Amniotic epithelial cell (primary cell): ENCODE measurements around the gene DPEP1.
"Not testable (repeated sequence)": the region's sequence is repeated elsewhere in the genome, so short reads cannot be mapped to it uniquely, and the experiment has no call there.

Experiments used
- DNase-seq: peaks from one replicate; pipeline ENCODE4 v3.0.0-alpha.2; 2010; ENCODE audit warnings: low read depth

The DPEP1 gene

DNA sequence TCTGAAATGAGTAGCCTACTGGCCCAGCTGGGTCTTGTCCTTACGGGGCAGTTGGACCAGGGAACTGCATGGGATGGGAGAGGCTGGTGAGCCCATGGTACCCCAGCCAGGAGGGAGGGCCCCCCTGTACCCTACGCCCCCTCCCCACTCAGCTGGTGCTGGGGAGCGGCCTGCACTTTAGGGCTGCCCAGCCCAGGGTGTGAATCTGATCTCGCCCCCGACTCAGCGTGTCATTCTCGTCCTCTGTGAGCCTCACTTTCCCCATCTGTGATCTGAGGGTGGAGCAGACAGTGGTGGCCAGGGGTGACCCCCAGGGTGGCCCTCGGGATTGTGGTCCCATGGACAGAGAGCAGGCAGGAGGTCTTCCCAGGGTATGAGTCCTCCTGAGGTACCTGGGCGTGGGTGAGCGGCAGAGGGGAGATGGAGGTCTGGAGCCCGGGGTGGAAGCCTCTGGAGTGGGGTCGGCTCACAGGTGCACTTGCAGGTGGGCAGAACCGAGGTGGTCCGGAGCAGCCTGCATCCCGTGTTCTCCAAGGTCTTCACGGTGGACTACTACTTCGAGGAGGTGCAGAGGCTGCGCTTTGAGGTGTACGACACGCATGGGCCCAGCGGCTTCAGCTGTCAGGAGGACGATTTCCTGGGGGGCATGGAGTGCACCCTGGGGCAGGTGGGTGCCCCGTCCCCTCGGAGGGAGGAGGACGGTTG is 36.2 kb upstream of the DPEP1 start:
- DNase-seq = no peak

DNA sequence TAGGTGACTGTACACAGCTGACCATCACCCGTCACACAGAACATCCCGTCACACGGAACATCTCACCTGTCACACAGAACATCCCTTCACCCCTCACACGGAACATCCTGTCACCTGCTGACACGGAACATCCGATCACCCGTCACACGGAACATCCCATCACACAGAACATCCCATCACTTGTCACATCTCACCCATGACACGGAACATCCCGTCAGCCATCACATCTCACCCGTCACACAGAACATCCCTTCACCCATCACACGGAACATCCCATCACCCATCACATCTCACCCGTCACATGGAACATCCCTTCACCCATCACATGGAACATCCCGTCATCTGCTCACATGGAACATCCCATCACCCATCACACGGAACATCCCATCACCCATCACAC is 34.1 kb upstream of the DPEP1 start:
- no peak for DNase-seq

DNA sequence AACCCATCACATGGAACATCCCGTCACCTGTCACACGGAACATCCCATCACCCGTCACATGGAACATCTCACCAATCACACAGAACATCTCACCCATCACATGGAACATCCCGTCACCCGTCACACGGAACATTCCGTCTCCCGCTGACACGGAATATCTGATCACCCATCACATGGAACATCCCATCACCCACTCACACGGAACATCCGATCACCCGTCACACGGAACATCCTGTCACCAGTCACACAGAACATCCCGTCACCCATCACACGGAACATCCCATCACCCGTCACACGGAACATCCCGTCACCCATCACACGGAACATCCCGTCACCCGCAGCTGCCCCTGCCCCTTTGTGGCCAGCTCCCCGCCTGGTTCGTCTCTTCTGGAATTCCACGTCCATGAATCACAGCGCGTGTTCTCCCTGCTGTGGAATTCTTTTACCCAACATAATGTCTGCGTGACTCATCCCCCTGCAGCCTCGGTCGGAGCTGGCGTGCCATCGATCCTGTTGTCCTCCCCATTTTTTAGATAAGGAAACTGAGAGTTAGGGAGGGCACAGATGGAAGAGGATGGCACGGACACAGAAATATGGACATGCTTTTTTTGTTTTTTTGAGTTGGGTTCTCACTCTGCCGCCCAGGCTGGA is 32.3 kb upstream of the DPEP1 start:
- peak; percentile 98 for DNase-seq

DNA sequence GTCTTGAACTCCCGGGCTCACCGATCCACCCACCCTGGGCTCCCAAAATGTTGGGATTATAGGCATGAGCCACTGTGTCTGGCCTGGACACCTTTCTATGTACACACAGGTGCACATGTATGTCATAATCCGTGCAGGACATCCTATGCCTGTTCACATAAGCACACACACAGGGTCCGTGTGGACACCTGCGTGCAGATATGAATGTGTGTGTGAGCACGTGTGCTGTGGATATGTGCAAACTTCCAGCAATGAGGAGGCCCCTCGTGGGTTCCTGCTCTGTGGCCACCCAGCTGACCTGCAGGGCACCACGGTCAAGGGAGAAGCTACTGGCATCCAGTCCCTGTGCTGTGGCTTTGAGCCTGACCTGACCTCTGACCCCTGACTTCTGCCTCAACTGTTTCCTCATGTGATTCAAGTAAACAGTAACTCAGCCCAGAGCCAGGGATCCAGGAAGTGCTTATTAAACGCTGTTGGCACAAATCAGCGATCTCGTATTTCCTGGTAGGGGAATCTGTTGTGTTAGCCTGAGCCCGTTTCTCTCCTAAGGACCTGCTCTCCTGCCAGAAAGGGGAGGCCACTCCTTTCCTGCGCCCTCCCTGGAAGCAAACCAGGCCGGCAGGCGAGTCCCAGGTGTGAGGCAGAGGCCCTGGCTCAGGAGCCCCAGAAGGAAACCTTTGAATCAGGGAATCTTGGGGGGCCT is 31.4 kb upstream of the DPEP1 start:
- peak; percentile 66 for DNase-seq

DNA sequence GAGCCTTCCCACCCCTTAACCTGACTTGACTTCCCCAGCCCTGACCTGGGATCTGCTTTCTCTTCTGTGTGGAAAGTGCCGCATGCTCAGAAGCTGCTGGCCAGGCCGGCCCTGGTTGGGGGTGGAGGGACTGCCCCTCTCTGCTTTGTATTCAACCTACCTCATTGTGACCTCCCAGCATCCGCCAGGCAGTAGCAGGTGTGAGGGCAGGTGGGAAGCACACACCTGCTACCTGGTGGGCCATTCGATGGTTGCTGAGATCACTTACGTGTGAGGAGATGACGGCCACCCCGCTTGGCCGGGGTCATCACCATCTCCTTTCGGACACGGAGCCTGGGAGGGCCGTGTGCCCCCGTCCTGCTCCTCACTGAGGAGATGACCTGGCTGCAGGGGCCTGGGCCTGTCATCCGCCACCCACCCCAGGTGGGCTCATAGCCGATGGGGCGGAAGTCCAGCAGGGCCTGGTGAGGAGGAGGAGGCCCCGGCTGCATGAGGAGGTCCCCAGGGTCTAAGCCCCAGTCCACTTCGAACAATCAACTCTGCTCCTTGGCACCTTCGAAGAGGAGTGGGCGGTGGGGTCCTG is 30.7 kb upstream of the DPEP1 start:
- DNase-seq = no peak

DNA sequence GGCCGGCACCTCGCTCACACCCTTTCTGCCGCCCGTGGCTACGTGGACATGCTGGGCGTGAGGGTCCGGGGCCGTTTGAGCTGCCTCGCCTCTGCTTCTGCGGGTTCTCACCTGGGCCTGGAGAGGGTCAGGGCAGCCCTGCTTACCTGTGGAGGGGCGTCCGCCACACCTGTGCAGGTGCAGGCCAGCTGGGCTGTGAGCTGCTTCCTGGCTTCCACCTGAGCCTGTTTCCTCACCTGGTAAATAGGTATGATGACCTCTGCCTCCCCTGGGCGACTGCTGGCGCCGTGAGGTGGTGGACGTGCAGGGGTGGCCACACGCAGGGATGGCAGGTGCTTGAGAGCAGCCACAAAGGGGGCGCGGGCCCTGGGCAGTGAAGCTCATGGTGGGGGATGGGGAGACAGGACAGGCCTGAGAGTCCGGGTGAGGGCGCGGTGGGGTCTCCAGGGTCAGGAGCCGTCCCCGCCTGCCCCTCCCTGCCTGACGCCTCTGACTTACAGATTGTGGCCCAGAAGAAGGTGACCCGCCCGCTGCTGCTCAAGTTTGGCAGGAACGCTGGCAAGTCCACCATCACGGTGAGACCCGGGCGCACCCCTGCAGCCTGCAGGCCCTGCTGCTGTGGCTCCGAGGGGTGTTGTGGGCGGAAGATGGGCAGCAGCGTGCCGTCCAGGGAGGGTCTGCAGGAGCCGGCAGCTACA is 30.1 kb upstream of the DPEP1 start:
- no peak for DNase-seq

DNA sequence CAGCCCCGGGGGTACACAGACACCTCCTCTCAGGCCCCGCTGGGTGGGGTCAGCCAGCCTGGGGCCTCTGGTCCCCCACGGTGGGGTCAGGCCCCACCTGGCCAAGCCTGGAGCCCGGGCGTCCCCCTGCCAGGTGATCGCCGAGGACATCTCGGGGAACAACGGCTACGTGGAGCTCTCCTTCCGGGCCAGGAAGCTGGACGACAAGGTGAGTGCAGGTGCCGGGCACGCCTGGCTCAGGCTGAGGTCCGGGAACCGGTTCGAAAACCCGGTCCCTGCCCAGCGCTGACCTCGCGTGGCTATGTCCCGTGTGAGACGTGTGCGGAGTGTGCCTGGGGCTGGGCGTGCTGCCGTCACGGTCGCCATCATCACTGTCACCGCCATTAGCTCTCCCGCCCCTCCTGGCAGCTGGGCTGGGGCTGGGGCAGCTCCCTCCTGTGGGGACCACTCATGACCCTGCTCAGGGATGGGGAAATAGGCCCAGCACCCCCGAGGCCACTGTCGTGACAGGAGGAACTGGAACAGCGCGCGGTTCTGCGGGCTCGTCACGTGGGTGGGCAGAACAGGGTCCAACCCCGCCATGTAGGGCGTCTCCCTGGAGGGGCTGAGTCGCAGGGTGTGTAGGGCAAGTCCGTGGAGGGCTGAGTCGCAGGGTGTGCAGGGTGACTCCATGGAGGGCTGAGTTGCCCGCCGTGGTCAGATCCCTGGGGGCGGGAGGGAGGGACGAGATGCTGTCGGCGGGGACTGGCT is 29.4 kb upstream of the DPEP1 start:
- no peak for DNase-seq

DNA sequence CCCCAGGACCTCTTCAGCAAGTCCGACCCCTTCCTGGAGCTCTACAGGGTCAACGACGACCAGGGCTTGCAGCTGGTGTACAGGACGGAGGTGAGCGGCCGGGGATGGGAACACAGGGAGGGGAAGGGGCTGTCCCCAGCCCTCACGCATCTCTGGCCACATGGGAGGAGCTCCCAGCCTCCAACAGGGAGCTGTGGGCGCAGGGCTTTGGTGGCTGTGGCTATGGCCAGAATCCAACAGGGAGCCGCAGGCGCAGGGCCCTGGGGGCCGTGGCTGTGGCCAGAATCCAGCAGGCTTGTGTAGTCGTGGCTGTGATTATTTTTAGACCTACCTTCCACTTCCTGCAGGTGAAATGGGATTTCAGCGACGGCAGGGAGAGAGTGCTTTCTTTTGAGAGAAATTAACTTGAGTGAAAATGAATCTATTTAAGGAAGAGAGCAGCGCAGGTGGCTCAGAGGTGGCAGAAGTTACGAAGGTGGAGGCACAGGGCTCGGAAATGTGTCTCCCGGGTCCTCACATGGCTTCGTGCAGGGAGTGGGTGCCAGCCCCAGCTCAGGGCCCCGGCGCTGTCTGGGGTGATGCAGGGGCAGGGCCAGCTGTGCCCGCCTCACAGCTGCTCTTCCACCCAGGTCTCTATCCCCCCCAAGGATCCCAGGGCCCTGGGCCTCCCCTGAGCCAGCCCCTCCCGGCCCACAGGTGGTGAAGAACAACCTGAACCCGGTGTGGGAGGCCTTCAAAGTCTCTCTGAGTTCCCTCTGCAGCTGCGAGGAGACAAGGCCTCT is 28.5 kb upstream of the DPEP1 start:
- DNase-seq = no peak

DNA sequence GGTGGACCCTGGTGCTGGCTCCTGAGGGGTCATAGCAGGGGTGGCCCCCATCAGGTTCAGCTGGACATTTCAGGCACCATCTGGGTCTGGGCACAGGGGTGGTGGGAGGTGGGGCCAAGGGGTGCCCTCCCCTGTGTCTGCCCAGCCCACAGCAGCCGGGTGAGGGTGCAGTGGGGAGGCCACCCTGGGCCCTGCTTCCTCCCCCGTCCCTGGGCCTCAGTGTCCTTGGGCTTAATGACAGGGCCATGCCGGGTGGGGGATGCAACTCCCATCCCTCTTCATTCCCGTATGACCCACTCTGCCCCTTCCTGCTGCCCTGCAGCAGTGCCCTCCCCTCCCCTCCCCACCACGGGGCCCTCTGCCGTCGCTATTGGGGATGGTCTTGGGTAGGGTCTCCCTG is 27.2 kb upstream of the DPEP1 start:
- no peak for DNase-seq

DNA sequence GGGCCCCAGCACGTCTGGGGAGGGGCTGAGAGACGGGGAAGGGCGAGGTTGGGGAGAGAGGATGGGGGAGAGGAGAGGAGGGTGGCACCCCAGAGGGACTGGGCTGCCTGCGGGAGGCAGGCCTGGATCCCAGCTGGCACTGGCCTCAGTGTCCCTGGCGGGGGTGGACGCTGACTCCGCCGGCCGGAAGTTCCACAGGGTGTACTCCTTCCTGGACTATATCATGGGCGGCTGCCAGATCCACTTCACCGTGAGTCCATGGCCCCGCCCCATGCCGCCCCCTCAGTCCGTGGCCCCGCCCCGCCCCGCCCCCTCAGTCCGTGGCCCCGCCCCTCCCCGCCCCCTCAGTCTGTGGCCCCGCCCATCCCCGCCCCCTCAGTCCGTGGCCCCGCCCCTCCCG is 26.6 kb upstream of the DPEP1 start:
- peak; percentile 57 for DNase-seq

DNA sequence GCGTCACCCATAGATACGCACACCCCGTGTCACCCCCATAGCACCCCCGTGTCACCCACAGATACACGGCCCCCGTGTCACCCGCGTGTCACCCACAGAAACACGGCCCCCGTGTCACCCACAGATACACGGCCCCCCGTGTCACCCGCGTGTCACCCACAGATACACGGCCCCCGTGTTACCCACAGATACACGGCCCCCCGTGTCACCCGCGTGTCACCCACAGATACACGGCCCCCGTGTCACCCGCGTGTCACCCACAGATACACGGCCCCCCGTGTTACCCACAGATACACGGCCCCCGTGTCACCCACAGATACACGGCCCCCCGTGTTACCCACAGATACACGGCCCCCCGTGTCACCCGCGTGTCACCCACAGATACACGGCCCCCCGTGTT is 25.8 kb upstream of the DPEP1 start:
- not testable (repeated sequence) for DNase-seq

DNA sequence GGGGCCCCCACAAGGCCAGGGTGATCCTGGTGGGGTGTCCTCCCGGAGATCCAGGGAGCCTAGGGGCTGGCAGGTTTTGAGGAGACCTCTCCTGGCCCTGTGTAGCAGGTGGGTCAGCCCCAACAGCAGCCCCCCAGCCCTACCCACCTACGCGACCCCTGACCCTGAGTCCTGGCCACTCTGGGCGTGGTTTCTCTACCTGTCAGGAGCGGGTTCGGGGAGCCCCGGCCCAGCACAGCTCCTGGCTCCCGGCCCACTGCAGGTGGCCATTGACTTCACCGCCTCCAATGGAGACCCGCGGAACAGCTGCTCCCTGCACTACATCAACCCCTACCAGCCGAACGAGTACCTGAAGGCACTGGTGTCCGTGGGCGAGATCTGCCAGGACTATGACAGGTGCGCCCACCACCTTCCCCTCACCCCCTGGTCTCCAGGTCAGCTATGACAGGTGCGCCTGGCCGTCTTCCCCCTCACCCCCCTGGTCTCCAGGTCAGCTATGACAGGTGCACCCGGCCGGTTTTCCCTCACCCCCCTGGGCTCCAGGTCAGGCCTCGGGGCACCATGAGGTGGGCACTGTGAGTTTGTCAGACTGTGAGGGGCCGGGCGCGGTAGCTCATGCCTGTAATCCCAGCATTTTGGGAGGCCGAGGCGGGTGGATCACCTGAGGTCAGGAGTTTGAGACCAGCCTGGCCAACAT is 24.9 kb upstream of the DPEP1 start:
- DNase-seq = no peak

DNA sequence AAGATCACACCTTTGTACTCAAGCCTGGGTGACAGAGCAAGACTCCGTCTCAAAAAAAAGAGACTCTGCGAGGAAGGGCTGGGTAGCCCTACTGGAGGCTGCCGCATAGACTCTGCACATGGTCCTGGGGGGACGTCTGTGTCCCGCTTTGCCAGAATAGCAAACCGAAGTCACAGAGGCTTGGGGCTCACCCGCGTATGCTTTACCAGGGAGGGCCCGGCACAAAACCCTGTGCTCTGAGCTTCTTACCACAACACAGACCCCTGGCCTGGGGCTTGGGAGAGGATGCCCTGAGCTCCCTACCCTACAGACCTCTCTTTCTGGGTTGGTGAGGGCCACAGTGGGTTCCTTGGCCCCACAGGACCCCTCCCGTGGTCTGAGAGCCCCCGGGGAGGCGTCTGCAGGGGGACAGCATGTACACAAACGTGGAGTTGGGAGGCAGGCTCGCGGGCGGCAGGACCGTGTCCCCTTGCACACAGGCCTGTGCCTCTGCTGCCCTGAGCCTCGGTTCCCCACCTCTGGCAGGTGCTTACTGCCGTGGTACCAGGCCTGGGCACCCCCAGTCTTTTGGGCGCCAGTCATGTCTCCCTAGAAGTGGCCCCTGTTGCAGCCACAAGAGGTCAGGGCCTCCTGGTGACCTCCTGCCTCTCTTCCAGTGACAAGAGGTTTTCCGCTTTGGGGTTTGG is 24.1 kb upstream of the DPEP1 start:
- DNase-seq = no peak

DNA sequence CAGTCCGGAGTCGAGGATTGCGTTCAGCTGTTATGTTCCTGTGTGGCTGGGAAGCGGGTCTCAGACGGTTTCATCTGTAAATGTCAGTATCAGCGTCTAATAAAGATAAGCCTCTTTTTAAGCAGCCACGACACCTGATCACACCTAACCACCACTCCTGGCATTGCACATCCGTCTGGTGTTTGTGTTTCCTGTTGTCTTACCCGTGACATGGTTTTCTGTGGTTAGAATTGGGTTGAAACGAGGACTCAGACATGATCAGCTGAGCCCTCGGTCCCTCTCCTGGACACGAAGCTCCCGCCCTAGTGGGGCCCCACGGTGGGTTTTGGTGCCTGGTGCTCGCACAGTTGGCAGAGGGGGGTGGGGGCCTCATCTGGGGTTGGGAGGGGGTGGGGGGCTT is 19.6 kb upstream of the DPEP1 start:
- DNase-seq = no peak

DNA sequence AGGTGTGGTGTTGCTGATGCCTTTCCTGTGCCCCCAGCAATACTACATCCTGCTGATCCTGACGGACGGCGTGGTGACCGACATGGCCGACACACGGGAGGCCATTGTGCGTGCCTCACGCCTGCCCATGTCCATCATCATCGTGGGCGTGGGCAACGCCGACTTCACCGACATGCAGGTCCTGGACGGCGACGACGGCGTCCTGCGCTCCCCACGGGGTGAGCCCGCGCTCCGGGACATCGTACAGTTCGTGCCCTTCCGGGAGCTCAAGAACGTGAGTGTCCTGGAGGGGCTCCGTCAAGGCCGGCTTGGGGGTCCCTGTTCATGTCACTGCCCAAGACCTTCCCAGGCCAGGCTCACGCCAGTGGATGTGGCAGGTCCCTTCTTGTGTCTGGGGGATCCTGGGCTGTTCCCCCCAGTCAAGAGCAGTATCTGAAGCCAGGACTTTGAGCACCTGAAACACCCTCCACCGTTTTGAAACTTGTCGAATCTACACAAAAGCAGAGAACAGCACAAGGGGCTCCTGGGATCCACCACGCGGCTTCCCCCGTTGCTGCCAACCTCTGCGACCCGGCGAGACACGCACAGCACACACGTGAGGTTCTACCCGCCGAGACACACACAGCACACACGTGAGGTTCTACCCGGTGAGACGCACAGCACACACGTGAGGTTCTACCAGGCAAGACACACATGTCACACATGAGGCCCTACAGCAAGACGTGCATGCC is 17.9 kb upstream of the DPEP1 start:
- DNase-seq = no peak

DNA sequence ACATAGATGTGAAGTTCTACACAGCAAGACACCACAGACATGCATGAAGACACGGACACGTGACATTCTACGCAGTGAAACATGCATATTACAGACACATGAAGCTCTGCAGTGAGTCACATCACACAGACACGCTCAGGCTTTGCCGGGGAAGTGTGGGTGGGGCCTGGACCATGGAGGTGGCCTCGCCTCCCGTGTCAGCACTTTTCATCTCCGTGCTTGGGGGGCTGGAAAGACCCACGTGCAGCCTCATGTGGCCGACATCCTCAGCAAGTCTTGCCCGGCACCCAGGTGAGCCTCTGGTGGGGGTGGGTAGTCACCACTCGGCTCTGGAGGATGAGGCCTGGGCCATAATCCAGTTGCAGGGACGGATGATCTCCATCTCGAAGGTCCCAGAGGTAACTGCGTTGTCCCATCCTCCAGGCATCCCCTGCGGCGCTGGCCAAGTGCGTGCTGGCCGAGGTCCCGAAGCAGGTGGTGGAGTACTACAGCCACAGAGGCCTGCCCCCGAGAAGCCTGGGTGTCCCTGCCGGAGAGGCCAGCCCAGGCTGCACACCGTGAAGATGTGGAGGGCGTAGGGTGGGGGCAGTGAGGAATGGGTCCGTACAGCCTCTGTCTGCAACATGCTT is 17.3 kb upstream of the DPEP1 start:
- no peak for DNase-seq

DNA sequence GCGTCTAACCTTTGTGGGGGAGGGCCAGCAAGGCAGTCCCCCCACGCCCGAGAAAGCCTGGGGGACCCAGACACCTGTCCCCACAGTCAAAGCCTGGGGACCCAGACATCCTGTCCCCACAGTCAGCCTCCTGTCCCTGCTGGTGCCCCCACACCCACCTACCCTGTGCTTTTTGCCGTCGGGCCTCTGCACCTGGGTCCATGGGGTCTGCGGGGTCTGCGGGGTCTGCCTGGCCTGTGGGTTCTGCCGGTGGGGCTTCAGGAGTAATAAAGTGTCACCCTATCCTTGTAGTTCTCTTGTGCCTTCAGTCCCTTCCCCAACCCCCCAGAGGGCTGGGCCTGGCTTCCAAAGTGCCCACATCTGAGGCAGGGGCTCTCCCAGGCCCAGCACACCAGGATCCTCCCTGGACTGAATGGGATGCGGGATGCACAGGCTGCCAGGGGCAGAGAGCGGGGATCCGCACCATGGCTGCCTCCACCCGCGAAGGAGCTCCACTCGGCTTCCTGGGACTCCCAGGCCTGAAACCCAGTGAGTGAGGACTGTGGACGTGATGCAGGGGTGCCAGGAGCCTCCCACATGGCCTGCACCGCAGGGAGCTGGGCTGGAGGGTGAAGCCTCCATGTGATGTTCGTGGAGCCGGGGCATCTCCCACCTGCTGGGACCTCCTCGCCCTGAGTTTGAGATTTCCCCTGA is 16.3 kb upstream of the DPEP1 start:
- no peak for DNase-seq

DNA sequence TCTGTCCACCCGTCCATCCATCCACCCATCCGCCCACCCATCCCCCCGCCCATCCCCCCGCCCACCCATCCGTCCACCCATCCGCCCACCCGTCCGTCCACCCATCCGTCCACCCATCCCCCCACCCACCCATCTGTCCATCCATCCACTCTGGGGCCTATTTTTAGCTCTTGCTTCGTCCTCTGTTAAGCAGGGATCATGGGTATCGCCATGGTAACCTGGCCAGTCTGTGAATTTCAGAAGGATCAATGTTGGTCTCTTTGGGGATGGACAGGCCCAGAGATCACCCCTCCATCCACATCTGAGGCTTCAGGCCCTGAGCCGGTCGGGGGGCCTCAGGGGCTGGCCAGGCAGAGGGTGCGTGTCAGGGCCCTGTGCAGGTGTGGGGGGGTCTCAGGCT is 15.2 kb upstream of the DPEP1 start:
- DNase-seq = no peak
